HUES64 (cell line): ENCODE data around the gene HTR6.
"Not testable (repeated sequence)": the region's sequence is repeated elsewhere in the genome, so short reads cannot be mapped to it uniquely, and the experiment has no call there.

Experiments used
- H3K27ac ChIP-seq: 2 replicates; pipeline ENCODE4 v1.7.0; 2013; ENCODE audit warnings: low read depth, low read length, inconsistent platforms
- H3K27me3 ChIP-seq: 2 replicates; pipeline ENCODE4 v1.6.1; 2013; ENCODE audit warnings: mild to moderate bottlenecking, low read length; ENCODE audit not compliant: insufficient read depth
- H3K36me3 ChIP-seq: 2 replicates; pipeline ENCODE4 v1.6.1; 2013; ENCODE audit warnings: mild to moderate bottlenecking, low read length; ENCODE audit not compliant: insufficient read depth
- H3K4me1 ChIP-seq: 2 replicates; pipeline ENCODE4 v1.6.1; 2013; ENCODE audit warnings: mild to moderate bottlenecking, low read length, moderate library complexity; ENCODE audit not compliant: insufficient read depth
- H3K4me3 ChIP-seq: 2 replicates; pipeline ENCODE4 v1.5.1; 2013; ENCODE audit warnings: mild to moderate bottlenecking, low read length, moderate library complexity
- H3K9ac ChIP-seq: 2 replicates; pipeline ENCODE4 v1.6.1; 2013; ENCODE audit warnings: mild to moderate bottlenecking, low read depth, low read length
- H3K9me3 ChIP-seq: 2 replicates; pipeline ENCODE4 v1.6.1; 2013; ENCODE audit warnings: low read depth, low read length; ENCODE audit not compliant: insufficient read depth
- WGBS: fragments of 150-250, 120-280 bp; methylation state at CpG from one replicate; pipeline ENCODE4 v1.1.7; 2013; ENCODE audit warnings: missing lambda C conversion rate; 5-methylcytosine and 5-hydroxymethylcytosine counted together

HTR6 gene

DNA sequence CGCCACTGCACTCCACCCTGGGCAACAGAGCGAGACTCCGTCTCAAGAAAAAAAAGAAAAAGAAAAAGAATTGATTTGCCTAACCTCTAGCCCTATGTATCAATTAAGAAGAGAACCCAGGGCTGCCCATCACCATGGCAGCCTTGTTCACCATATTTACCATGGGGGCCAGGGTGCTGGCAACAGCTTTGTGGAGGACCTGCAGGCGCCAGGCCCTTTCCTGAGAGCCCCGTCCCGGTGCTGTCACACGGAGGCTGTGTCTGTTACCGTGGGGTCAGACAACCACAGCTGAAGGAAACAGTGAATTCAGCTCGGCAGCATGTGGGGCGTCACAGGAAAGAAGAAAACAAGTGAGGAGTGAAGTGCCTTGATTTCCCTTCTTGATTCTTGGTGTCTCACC, 27.1 kb upstream of the HTR6 start:
- WGBS = 94% methylated on average over 10 of the region's 10 CpGs
- Histone ChIP-seq H3K4me1 (no peaks in the 10 kb centered on the region; the same call in 1 of the 2 replicates), H3K9me3 (no peaks in the 10 kb centered on the region), H3K9ac (no peak overlapping the region), H3K27ac (no peak overlapping the region), H3K36me3 (no peaks in the 10 kb centered on the region), H3K27me3 (peaks cover 16% of the 10 kb centered on the region), H3K4me3 (no peak overlapping the region)

DNA sequence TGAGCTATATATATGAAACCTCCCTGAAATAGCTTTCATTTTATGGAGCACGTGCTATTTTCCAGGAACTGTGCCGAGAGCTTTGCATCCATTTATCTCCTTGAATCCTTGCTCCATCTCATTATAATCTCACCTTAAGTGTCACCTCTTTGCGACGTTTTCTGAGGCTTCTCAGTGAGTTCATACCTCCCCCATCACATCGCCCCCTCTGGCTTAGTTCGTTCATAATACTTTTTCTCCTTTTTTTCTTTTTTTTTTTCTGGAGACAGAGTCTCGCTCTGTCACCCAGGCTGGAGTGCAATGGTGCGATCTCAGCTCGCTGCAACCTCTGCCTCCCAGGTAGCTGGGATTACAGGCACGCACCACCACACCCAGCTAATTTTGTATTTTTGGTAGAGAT, 25.4 kb upstream of the HTR6 start:
- H3K9me3 ChIP-seq, H3K27ac ChIP-seq, H3K4me3 ChIP-seq, H3K36me3 ChIP-seq, H3K9ac ChIP-seq, H3K4me1 ChIP-seq: not testable (repeated sequence)
- 80% methylated on average over 10 of the region's 10 CpGs for WGBS
- H3K27me3 ChIP-seq = peaks cover 32% of the 10 kb centered on the region

DNA sequence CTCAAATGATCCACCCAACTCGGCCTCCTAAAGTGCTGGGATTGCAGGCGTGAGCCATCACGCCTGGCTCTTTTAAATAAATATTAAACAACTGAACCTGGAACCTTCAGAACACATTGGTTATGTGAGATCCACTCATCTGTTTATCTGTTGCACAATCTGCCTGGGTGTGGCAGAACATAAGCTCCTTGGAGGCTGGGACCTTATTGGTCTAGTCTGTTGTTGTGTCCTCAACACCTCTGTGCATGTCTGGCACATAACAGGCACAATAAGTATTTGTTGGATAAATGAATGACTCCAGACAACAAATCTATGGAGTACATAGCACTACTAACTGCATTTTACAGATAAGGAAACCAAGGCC, 24.7 kb upstream of the HTR6 start:
- H3K36me3 ChIP-seq = no peaks in the 10 kb centered on the region
- H3K9me3 ChIP-seq = no peaks in the 10 kb centered on the region
- 84% methylated on average over 3 of the region's 3 CpGs for WGBS
- H3K27me3 ChIP-seq = peaks cover 39% of the 10 kb centered on the region
- H3K27ac ChIP-seq = no peak overlapping the region; the same call in 1 of the 2 replicates
- no peak overlapping the region for H3K9ac ChIP-seq
- H3K4me1 ChIP-seq = no peaks in the 10 kb centered on the region; the same call in 1 of the 2 replicates
- no peak overlapping the region for H3K4me3 ChIP-seq

DNA sequence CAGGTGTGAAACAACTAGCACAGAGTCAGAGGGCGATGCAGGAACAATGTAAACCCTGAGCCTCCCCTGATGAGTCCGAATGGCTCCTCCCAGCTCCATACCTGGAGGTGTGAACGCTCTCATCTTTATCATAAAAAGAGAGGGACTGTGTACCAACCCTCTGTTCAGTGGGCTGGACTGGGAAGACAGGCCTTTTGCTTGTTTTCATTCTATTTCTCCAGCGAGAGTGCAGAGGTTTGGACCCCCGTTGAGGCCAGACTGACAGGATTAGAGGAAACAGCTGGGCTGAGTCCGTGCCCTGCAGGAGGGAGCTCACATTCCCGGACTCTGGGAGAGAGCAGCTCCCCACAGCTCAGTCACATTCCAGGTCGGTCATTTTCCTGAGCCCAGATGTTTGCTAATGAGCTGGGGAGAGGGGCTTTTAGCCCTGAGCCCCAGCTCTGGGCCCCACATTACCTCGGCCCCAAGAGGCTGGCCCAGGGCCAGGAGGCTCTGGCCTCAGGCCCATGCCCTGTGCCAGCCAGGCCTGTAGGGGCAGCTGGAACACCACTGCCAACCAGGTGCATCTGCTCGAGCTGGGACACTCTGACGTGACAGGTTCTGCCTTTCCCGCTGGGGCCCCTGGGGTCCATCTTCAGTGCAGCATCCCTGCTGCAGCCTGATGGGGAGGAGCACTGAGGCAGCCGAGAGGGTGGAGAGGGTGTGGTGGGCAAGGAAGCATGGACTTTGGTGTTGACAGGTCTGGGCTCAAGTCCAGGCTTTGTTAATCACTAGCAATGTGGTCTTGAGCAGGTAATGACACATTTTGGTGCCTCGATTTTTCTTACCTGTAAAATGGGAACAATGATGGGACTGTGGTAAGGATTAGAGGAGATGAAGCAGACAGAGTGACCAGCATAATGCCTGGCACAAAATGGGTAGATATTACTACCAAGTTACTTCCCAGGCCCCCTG, 24.0 kb upstream of the HTR6 start:
- Histone ChIP-seq H3K36me3 (no peaks in the 10 kb centered on the region), H3K27me3 (peaks cover 45% of the 10 kb centered on the region), H3K27ac (no peak overlapping the region; the same call in 1 of the 2 replicates), H3K9ac (no peak overlapping the region), H3K9me3 (no peaks in the 10 kb centered on the region), H3K4me3 (no peak overlapping the region), H3K4me1 (peaks cover 4% of the 10 kb centered on the region; the same call in 1 of the 2 replicates)
- WGBS = 28% methylated on average over 14 of the region's 14 CpGs

DNA sequence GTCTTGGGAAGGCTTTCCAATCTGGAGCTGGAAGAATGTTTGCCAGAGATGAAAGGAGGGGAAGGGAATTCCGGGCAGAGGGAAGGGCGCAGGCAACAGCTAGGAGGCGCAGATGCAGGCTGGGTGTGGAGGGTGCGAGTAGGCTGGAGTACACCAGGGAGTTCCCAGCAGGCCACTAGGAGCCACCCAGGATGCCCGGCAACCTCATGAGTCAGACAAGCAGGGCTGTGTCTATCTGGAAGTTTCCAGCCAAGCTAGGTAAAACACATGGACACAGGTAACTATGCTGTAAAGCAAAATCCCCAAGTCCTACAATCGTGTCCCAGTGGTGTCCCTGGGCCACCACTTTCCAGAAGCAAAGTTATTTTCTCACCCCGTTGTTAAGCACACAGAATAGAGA, 21.6 kb upstream of the HTR6 start:
- H3K9me3 ChIP-seq = no peaks in the 10 kb centered on the region
- H3K9ac ChIP-seq = no peak overlapping the region
- H3K27me3 ChIP-seq = peaks cover 56% of the 10 kb centered on the region
- H3K4me3 ChIP-seq = peak overlapping the region; percentile 77
- peaks cover 8% of the 10 kb centered on the region; the same call in 1 of the 2 replicates for H3K4me1 ChIP-seq
- H3K36me3 ChIP-seq = no peaks in the 10 kb centered on the region
- 57% methylated on average over 7 of the region's 7 CpGs for WGBS
- H3K27ac ChIP-seq = no peak overlapping the region

DNA sequence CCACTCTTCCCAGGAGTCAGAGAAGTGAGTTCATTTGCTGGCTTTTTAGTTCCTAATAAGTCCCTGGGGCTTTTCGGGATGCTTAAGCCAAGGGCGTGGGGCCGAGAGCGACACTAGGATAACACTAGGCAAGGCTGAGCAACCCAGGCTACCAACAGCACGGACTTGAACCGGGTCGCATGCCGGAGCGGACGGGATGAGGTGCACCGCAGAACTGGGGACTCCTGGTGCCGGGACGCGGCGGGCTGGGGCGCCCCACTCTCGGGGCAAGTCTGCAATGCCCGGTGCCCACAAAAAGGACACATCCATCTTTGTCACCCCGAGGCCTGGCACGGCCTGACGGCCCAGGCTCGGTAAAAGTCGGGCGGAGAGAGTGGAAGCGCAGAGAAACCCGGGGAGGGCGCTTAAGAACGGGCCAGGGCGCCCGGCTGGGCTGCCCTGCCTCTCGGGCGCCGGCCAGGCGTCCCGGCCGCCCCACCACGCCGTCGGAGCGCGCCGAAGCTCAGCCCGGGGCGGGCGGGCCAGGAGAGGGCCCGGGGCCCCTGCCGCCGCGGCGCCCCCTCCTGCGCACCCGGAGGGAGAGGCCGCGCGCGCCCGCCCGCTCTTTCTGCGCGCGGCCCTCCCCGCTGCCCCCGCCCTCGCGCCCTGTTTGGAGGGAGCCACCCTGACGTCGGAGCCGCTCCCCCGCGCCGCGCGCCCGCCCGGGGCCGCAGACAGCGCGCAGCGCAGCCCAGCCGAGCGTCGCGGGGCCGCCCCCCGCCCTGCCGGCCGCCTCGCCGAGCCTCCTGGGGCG, 20.9 kb upstream of the HTR6 start, which contains the start of gene NBL1:
Gene NBL1 (plus strand): TSS at position 710 of the 793 bp plus-strand sequence. CDS start 10,720 bp downstream, outside the sequence.
- H3K27ac ChIP-seq = no peak within 1 kb of the TSS

DNA sequence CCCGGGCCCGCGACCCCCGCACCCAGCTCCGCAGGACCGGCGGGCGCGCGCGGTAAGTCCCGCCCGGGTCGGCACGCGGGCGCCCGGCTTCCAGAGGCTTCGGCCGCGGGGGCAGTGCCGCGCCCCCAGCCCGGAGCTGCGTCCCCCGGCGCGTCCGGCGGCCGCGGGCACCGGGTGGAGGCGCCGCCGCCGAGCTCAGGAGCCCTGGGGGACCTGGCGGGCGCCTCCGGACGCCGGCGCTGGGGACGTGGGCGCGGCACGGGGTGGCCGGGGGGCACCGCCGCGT, 20.3 kb upstream of the HTR6 start:
- no peaks in the 10 kb centered on the region for H3K9me3 ChIP-seq
- H3K4me3 ChIP-seq = peak overlapping the region; percentile 77
- peaks cover 56% of the 10 kb centered on the region for H3K27me3 ChIP-seq
- H3K4me1 ChIP-seq = peaks cover 8% of the 10 kb centered on the region; the same call in 1 of the 2 replicates
- WGBS = under 1% methylated on average over 51 of the region's 51 CpGs
- no peaks in the 10 kb centered on the region for H3K36me3 ChIP-seq
- H3K9ac ChIP-seq = peak overlapping the region; percentile 61
- no peak overlapping the region for H3K27ac ChIP-seq

More for the DNA sequence above, 20.9 kb upstream of the HTR6 start, which contains the start of gene NBL1:
- Histone ChIP-seq H3K9me3 (no peaks in the 10 kb centered on the region), H3K4me1 (peaks cover 8% of the 10 kb centered on the region; the same call in 1 of the 2 replicates), H3K36me3 (no peaks in the 10 kb centered on the region), H3K27me3 (peaks cover 56% of the 10 kb centered on the region), H3K9ac (peak within 1 kb of the TSS; percentile 61), H3K4me3 (peak within 1 kb of the TSS; percentile 77)
- 4% methylated on average over 90 of the region's 90 CpGs for WGBS

DNA sequence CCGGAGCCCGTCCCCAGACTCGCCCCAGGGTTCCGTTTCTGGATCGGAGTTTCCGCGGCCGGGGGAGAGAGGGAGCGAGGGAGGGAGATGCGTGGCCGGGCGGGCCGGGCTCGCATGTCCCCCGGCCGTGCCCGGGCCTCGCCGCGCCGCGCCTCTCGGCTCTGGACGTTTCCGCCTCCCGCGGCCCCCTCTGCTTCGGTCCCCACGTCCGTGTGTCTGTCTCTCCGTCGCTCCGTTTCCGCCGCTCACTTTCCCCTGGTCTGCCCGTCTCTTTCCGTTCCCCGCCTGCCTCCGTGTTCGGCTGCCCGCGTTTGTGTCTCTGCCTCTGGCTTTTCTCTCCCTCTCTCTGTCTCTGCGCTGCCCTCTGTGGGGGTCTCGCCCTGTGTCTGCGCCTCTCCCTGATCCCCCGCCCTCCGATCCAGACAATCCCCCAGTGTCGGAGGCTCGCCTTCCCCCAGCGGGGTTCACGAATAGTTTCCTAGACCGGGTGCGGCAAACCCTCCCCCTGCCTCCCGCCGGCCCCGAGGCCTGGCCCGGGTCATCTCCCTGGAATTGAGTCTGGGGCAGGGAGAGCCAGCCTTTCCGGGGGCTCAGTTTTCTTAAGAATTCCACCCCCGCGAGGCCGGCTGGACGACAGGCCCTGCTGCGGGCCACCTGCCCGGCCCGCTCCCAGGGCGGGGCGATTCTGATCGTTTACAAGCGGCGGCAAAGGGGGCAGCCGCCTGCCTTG, 19.8 kb upstream of the HTR6 start:
- under 1% methylated on average over 71 of the region's 71 CpGs for WGBS
- Histone ChIP-seq H3K27me3 (peaks cover 56% of the 10 kb centered on the region), H3K9me3 (no peaks in the 10 kb centered on the region), H3K27ac (no peak overlapping the region), H3K9ac (peak overlapping the region; percentile 61), H3K36me3 (no peaks in the 10 kb centered on the region), H3K4me3 (peak overlapping the region; percentile 77), H3K4me1 (peaks cover 8% of the 10 kb centered on the region; the same call in 1 of the 2 replicates)

DNA sequence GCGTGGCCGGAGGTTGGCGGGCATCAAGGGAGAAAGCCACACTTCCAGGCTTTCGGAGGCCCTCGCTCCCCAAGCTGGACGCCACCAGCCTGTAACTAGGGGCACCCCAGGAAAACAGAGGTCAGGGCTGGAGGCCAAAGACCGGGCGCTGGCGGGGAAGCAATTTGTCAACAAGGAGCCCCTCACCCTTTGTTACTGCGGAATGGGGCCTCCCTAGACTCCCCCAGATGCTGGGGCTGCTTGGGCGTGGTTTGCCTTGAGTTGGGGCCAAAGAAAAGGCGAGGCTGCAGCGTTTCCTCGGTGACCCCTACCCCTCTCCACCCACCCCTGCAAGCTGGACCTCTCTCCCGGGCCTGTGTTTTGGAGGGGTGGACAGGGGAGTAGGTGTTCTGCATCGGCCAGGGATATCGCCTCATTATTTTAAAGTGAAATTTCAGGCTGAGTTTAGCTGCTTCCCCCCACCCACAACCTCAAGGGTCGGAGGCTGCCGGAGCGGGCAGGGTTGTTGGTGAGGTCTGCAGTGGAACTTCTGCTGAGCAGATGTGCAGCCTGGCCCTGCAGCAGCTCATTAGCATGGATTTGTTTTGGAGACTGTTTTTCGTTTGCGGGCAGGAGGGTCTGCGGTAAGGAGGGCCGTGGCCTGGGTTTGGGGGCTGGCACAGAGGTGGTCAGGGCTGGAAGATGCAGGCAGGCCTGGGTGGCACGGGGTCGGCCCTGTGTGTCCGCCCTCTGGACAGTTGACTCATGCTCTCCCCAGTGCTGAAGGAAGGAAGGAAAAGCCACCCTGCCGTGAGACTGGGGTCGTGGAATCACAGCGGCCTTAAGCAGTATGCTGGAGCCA, 19.0 kb upstream of the HTR6 start:
- Histone ChIP-seq H3K9me3 (no peaks in the 10 kb centered on the region), H3K9ac (peak overlapping the region; percentile 61), H3K4me3 (peak overlapping the region; percentile 77), H3K36me3 (no peaks in the 10 kb centered on the region), H3K27ac (no peak overlapping the region), H3K27me3 (peaks cover 56% of the 10 kb centered on the region), H3K4me1 (0 out of 2 replicates have a peak, but pooled peaks cover 8% of the 10 kb centered on the region)
- 43% methylated on average over 25 of the region's 30 CpGs for WGBS
